ENCODE measurements around the gene PRDM16. TPM values are rescaled to one million over a fixed set of nuclear protein-coding genes. Genes with fewer than 3 reads are reported as not detected.

PRDM16 gene
- total and polyA plus RNA-seq, 2 of the 4 experiments (the other 2 are of a cell fraction), result 0.02 TPM; not detected in 1

DNA sequence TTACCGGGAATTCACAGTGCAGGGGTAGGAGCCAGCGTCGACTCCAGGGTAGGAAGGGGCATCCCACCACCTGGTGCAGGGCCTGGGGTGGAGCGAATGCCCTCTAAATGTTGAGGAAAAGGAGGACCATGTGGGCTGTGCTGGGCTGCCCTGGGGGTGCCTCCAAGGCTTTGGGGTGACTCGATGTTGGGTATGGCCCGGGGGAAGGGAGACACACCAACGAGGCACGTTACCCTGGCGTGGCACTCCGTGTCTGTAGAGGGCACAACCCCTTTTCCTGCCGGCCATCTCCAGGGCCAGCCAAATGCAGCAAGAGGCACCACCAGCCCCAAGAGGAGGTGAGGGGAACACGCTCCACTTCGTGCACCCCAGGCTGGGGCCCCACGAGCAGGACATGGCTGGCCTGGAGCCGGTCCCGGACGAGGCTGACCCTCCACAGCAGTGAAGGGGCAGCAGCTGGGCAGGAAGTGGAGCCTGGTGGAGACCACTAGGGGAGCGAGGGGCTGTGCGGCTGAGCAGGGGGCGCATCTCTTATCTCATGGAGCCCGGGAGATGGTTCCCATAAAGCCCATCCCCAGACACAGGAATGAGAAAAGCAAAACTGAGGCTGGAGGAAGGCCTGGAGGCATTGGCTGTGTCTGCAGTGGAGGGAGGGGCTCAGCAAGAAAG, 36.5 kb upstream of the PRDM16 start:
- H3K9me3 ChIP-seq (ENCODE audit: control insufficient read depth, insufficient read depth, low read length), result peaks cover 54% of the 10 kb centered on the region
- H3K9me1 ChIP-seq (ENCODE audit: insufficient read depth, low read length), result no peaks in the 10 kb centered on the region
- ChIA-PET POLR2A (ENCODE audit: unreplicated experiment) (no interaction called here), CTCF (no interaction called here)
- H3K9ac ChIP-seq (ENCODE audit: low read depth, low read length), result no peak overlapping the region
- no peak overlapping the region for H2AFZ ChIP-seq (replicated peaks; ENCODE audit: low read length, poor library complexity)
- no peak overlapping the region for H3K56ac ChIP-seq (ENCODE audit: extremely low read depth, insufficient read depth, low read length)
- no peak overlapping the region for H2AK9ac ChIP-seq (replicated peaks; ENCODE audit: low read depth, low read length, poor library complexity)
- in situ Hi-C loops (cut with MboI; ENCODE audit: low sequenced_read_pairs) (no loop called here), dilution Hi-C loops (cut with HindIII; ENCODE audit: low sequenced_read_pairs, unreplicated experiment) (no loop called here), intact Hi-C loops (cut with micrococcal nuclease) (no loop called here)
- H3K23ac ChIP-seq (ENCODE audit: low read depth, low read length), result no peak overlapping the region
- no peaks in the 10 kb centered on the region for H3K79me1 ChIP-seq (ENCODE audit: low read depth in 1 of 2, low read length in 2 of 2)
- no peaks in the 10 kb centered on the region for H4K20me1 ChIP-seq (ENCODE audit: insufficient read depth, low read length)
- H3K4me2 ChIP-seq (ENCODE audit: low read depth, low read length), result no peak overlapping the region
- no TSS peak for BruUV-seq (replicated peaks)
- no peak overlapping the region for H4K5ac ChIP-seq (ENCODE audit: low read depth, low read length)
- ATAC-seq (ENCODE audit: low read depth) (no peak), DNase-seq (no peak)
- H4K8ac ChIP-seq (ENCODE audit: low read depth in 2 of 2, low read length in 2 of 2), result no peak overlapping the region
- H3K4ac ChIP-seq (ENCODE audit: low read depth, low read length), result no peak overlapping the region
- no peaks in the 10 kb centered on the region for H3K36me3 ChIP-seq (ENCODE audit: control insufficient read depth, insufficient read depth, low read length)
- H2BK20ac ChIP-seq (ENCODE audit: low read depth, low read length), result no peak overlapping the region
- H3K18ac ChIP-seq (ENCODE audit: low read depth, low read length), result no peak overlapping the region
- H3K27me3 ChIP-seq (ENCODE audit: control insufficient read depth, insufficient read depth, low read length), result no peaks in the 10 kb centered on the region
- WGBS, 2 experiments (ENCODE audit: extremely low coverage in 2 of 2, insufficient read length in 1 of 2), result 79% methylated on average over 10 of the region's 21 CpGs; no CpG with 5 or more reads in 1 of the 2 experiments
- H2BK15ac ChIP-seq (ENCODE audit: low read depth, low read length), result no peak overlapping the region
- H2AK5ac ChIP-seq (ENCODE audit: low read depth, low read length), result no peak overlapping the region
- H3K4me3 ChIP-seq (ENCODE audit: insufficient read depth, low read depth, low read length), result no peak overlapping the region
- H3K4me1 ChIP-seq (ENCODE audit: control insufficient read depth, insufficient read depth, low read length), result no peaks in the 10 kb centered on the region
- H3K27ac ChIP-seq (ENCODE audit: insufficient read depth, low read length), result no peak overlapping the region
- TF ChIP-seq CEBPB (IDR thresholded peaks at IDR 0.05; ENCODE audit: low read depth, low read length) (no peak), RAD21 (IDR thresholded peaks at IDR 0.05; ENCODE audit: low read length) (no peak), NFE2L2 (IDR thresholded peaks at IDR 0.05; ENCODE audit: low read depth, low read length) (no peak), SMC3 (IDR thresholded peaks at IDR 0.05; ENCODE audit: low read depth, low read length) (no peak), MXI1 (IDR thresholded peaks at IDR 0.05; ENCODE audit: borderline replicate concordance, low read depth, low read length) (no peak), RFX5 (IDR thresholded peaks at IDR 0.05; ENCODE audit: low read depth, low read length) (no peak)
- TF ChIP-seq, protein P1, sequence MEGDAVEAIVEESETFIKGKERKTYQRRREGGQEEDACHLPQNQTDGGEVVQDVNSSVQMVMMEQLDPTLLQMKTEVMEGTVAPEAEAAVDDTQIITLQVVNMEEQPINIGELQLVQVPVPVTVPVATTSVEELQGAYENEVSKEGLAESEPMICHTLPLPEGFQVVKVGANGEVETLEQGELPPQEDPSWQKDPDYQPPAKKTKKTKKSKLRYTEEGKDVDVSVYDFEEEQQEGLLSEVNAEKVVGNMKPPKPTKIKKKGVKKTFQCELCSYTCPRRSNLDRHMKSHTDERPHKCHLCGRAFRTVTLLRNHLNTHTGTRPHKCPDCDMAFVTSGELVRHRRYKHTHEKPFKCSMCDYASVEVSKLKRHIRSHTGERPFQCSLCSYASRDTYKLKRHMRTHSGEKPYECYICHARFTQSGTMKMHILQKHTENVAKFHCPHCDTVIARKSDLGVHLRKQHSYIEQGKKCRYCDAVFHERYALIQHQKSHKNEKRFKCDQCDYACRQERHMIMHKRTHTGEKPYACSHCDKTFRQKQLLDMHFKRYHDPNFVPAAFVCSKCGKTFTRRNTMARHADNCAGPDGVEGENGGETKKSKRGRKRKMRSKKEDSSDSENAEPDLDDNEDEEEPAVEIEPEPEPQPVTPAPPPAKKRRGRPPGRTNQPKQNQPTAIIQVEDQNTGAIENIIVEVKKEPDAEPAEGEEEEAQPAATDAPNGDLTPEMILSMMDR (conservative IDR thresholded peaks at IDR 0.05; ENCODE audit: low read depth, low read length), result no peak
- TF ChIP-seq, protein P2, sequence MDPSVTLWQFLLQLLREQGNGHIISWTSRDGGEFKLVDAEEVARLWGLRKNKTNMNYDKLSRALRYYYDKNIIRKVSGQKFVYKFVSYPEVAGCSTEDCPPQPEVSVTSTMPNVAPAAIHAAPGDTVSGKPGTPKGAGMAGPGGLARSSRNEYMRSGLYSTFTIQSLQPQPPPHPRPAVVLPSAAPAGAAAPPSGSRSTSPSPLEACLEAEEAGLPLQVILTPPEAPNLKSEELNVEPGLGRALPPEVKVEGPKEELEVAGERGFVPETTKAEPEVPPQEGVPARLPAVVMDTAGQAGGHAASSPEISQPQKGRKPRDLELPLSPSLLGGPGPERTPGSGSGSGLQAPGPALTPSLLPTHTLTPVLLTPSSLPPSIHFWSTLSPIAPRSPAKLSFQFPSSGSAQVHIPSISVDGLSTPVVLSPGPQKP (IDR thresholded peaks at IDR 0.05; ENCODE audit: borderline replicate concordance, low read depth, low read length), result no peak
- H4K91ac ChIP-seq (ENCODE audit: insufficient read depth, low read depth, low read length), result no peak overlapping the region
- no peak overlapping the region for H3K14ac ChIP-seq (replicated peaks; ENCODE audit: low read depth, low read length)
- no peak overlapping the region for H2BK120ac ChIP-seq (ENCODE audit: low read depth, low read length)
- H2BK5ac ChIP-seq (ENCODE audit: low read depth, low read length, poor library complexity, severe bottlenecking), result no peak overlapping the region
